GM18873 (cell line): ENCODE results near the gene RIMKLB.
"Not testable (repeated sequence)": the region's sequence is repeated elsewhere in the genome, so short reads cannot be mapped to it uniquely, and the experiment has no call there.

ENCODE experiments used
- ATAC-seq: cut with Tn5 transposase; IDR thresholded peaks from one replicate; pipeline ENCODE4 v1.9.1; 2021; ENCODE audit warnings: mild to moderate bottlenecking, moderate library complexity, moderate number of reproducible peaks; ENCODE audit not compliant: unreplicated experiment, low FRiP score

RIMKLB gene

GRCh38 chr12:8813572-8814357 is 116.0 kb downstream of the RIMKLB start:
- ATAC-seq = no peak

GRCh38 chr12:8816448-8817050 is 118.8 kb downstream of the RIMKLB start:
- no peak for ATAC-seq

GRCh38 chr12:8817856-8818255 is 120.1 kb downstream of the RIMKLB start:
- ATAC-seq = no peak

GRCh38 chr12:8818526-8818925 is 120.7 kb downstream of the RIMKLB start:
- ATAC-seq = no peak

GRCh38 chr12:8819666-8819980 is 121.8 kb downstream of the RIMKLB start:
- no peak for ATAC-seq

- ATAC-seq = not testable (repeated sequence)
Measured at GRCh38 chr12:8820676-8821407, 123.1 kb downstream of the RIMKLB start.

- no peak for ATAC-seq
Measured at GRCh38 chr12:8821591-8821990, 123.8 kb downstream of the RIMKLB start.

- ATAC-seq = no peak
Measured at GRCh38 chr12:8822298-8822697, 124.5 kb downstream of the RIMKLB start, which contains the start of gene A2ML1. A2ML1 (plus strand) TSS chr12:8822621; CDS start chr12:8822652, 31 bp downstream.

- no peak for ATAC-seq
Measured at GRCh38 chr12:8823565-8824300, 125.9 kb downstream of the RIMKLB start.

- no peak for ATAC-seq
Measured at GRCh38 chr12:8827551-8828256, 129.9 kb downstream of the RIMKLB start.

GRCh38 chr12:8828257-8829124 is 130.7 kb downstream of the RIMKLB start:
- ATAC-seq = no peak

GRCh38 chr12:8829125-8829518 is 131.3 kb downstream of the RIMKLB start:
- ATAC-seq = no peak

- no peak for ATAC-seq
Measured at GRCh38 chr12:8829621-8830020, 131.8 kb downstream of the RIMKLB start.

GRCh38 chr12:8831116-8831515 is 133.3 kb downstream of the RIMKLB start:
- ATAC-seq = no peak

- ATAC-seq = no peak
Measured at GRCh38 chr12:8832500-8832899, 134.7 kb downstream of the RIMKLB start.
